ENCODE results near the gene APOA4.

APOA4 gene

GRCh38 chr11:116844722-116845121 lies 21.6 kb upstream of the APOA4 start:
- DNase-seq (no peak), ATAC-seq (ENCODE audit: insufficient read depth, low read depth) (no peak)
- no peak overlapping the region for H3K9ac ChIP-seq (ENCODE audit: low read depth, low read length)
- H4K20me1 ChIP-seq (ENCODE audit: insufficient read depth, low read length) = no peaks in the 10 kb centered on the region
- H3K79me2 ChIP-seq (ENCODE audit: insufficient read depth, low read length) = no peaks in the 10 kb centered on the region
- no peaks in the 10 kb centered on the region for H3K27me3 ChIP-seq (ENCODE audit: insufficient read depth, low read length, poor library complexity)
- peaks cover 49% of the 10 kb centered on the region for H3K36me3 ChIP-seq (ENCODE audit: insufficient read depth, low read length)
- no peak overlapping the region for H3K4me2 ChIP-seq (ENCODE audit: insufficient read depth, low read length)
- TF ChIP-seq EZH2 (IDR thresholded peaks at IDR 0.05; ENCODE audit: borderline replicate concordance, low read depth, low read length, severe bottlenecking) = no peak
- TF ChIP-seq, protein P1, sequence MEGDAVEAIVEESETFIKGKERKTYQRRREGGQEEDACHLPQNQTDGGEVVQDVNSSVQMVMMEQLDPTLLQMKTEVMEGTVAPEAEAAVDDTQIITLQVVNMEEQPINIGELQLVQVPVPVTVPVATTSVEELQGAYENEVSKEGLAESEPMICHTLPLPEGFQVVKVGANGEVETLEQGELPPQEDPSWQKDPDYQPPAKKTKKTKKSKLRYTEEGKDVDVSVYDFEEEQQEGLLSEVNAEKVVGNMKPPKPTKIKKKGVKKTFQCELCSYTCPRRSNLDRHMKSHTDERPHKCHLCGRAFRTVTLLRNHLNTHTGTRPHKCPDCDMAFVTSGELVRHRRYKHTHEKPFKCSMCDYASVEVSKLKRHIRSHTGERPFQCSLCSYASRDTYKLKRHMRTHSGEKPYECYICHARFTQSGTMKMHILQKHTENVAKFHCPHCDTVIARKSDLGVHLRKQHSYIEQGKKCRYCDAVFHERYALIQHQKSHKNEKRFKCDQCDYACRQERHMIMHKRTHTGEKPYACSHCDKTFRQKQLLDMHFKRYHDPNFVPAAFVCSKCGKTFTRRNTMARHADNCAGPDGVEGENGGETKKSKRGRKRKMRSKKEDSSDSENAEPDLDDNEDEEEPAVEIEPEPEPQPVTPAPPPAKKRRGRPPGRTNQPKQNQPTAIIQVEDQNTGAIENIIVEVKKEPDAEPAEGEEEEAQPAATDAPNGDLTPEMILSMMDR (IDR thresholded peaks at IDR 0.05; ENCODE audit: borderline replicate concordance, extremely low read depth, low read length, poor library complexity, severe bottlenecking) = no peak
- H3K4me1 ChIP-seq (ENCODE audit: insufficient read depth, low read length) = peaks cover 3% of the 10 kb centered on the region; the same call in 1 of the 2 replicates
- H3K4me3 ChIP-seq (ENCODE audit: low read depth in 1 of 2, low read length in 2 of 2) = no peak overlapping the region
- H2AFZ ChIP-seq (ENCODE audit: low read depth, low read length) = no peak overlapping the region
- no peaks in the 10 kb centered on the region for H3K9me3 ChIP-seq (ENCODE audit: insufficient read depth, low read length, severe bottlenecking)
- H3K27ac ChIP-seq (ENCODE audit: low read length) = no peak overlapping the region

GRCh38 chr11:116843661-116844060 lies 20.6 kb upstream of the APOA4 start:
- Histone ChIP-seq H3K36me3 (ENCODE audit: insufficient read depth, low read length) (peaks cover 40% of the 10 kb centered on the region), H3K9me3 (ENCODE audit: insufficient read depth, low read length, severe bottlenecking) (no peaks in the 10 kb centered on the region), H3K79me2 (ENCODE audit: insufficient read depth, low read length) (no peaks in the 10 kb centered on the region), H2AFZ (ENCODE audit: low read depth, low read length) (no peak overlapping the region), H3K27ac (ENCODE audit: low read length) (no peak overlapping the region), H3K4me3 (ENCODE audit: low read depth in 1 of 2, low read length in 2 of 2) (no peak overlapping the region), H3K4me2 (ENCODE audit: insufficient read depth, low read length) (no peak overlapping the region), H3K27me3 (ENCODE audit: insufficient read depth, low read length, poor library complexity) (no peaks in the 10 kb centered on the region), H4K20me1 (ENCODE audit: insufficient read depth, low read length) (no peaks in the 10 kb centered on the region), H3K4me1 (ENCODE audit: insufficient read depth, low read length) (no peaks in the 10 kb centered on the region), H3K9ac (ENCODE audit: low read depth, low read length) (no peak overlapping the region)
- DNase-seq (no peak), ATAC-seq (ENCODE audit: insufficient read depth, low read depth) (no peak)
- TF ChIP-seq, protein P1 (IDR thresholded peaks at IDR 0.05; ENCODE audit: borderline replicate concordance, extremely low read depth, low read length, poor library complexity, severe bottlenecking) = no peak
- no peak for TF ChIP-seq EZH2 (IDR thresholded peaks at IDR 0.05; ENCODE audit: borderline replicate concordance, low read depth, low read length, severe bottlenecking)

DNA sequence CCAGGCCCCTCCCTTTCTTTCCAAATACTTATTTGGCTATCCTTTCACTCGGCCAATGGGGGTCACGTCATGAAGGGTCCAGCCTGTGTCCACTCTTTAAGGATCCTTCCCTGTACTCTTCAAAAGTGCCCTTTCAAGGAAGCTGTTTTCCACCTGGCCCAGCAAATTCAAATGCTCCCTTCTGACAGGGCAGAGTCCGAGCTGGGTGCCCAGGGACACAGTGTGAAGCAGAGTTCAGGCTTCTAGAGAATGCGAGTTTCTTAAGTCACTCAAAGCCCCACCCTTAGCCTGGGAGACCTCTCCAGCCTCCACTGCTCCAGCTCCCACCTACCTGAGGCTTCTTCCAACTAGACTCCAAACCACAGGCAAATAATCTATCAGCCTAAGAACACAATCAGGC lies 19.8 kb upstream of the APOA4 start:
- TF ChIP-seq EZH2 (IDR thresholded peaks at IDR 0.05; ENCODE audit: borderline replicate concordance, low read depth, low read length, severe bottlenecking) = no peak
- TF ChIP-seq, protein P1 (IDR thresholded peaks at IDR 0.05; ENCODE audit: borderline replicate concordance, extremely low read depth, low read length, poor library complexity, severe bottlenecking) = no peak
- no peaks in the 10 kb centered on the region for H3K9me3 ChIP-seq (ENCODE audit: insufficient read depth, low read length, severe bottlenecking)
- H4K20me1 ChIP-seq (ENCODE audit: insufficient read depth, low read length) = no peaks in the 10 kb centered on the region
- H3K4me2 ChIP-seq (ENCODE audit: insufficient read depth, low read length) = no peak overlapping the region
- no peak overlapping the region for H3K27ac ChIP-seq (ENCODE audit: low read length)
- H3K27me3 ChIP-seq (ENCODE audit: insufficient read depth, low read length, poor library complexity) = no peaks in the 10 kb centered on the region
- no peaks in the 10 kb centered on the region for H3K4me1 ChIP-seq (ENCODE audit: insufficient read depth, low read length)
- H3K4me3 ChIP-seq (ENCODE audit: low read depth in 1 of 2, low read length in 2 of 2) = no peak overlapping the region
- H3K79me2 ChIP-seq (ENCODE audit: insufficient read depth, low read length) = no peaks in the 10 kb centered on the region
- H3K36me3 ChIP-seq (ENCODE audit: insufficient read depth, low read length) = peaks cover 39% of the 10 kb centered on the region
- DNase-seq = no peak
- no peak overlapping the region for H3K9ac ChIP-seq (ENCODE audit: low read depth, low read length)
- no peak for ATAC-seq (ENCODE audit: insufficient read depth, low read depth)
- H2AFZ ChIP-seq (ENCODE audit: low read depth, low read length) = no peak overlapping the region

DNA sequence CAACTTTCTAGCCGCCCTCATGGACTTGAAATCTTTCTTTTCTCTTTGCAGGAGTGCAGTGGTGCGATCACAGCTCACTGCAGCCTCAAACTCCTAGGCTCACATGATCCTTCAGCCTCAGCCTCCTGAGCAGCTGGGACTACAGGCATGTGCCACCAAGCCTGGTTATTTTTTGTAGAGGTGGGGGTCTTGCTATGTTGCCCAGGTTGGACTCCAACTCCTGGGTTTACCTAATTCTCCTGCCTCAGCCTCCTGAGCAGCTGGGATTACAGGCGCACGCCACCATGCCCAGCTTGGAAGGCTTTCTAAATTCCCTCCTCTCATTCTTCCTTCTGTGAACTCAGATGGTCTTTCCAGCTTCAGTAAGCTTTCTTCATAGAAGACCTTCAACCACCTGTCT lies 19.0 kb upstream of the APOA4 start:
- Histone ChIP-seq H3K27ac (ENCODE audit: low read length) (no peak overlapping the region), H3K4me3 (ENCODE audit: low read depth in 1 of 2, low read length in 2 of 2) (no peak overlapping the region), H3K27me3 (ENCODE audit: insufficient read depth, low read length, poor library complexity) (no peaks in the 10 kb centered on the region), H3K4me2 (ENCODE audit: insufficient read depth, low read length) (no peak overlapping the region), H3K36me3 (ENCODE audit: insufficient read depth, low read length) (peaks cover 32% of the 10 kb centered on the region), H3K9ac (ENCODE audit: low read depth, low read length) (no peak overlapping the region), H4K20me1 (ENCODE audit: insufficient read depth, low read length) (no peaks in the 10 kb centered on the region), H3K4me1 (ENCODE audit: insufficient read depth, low read length) (no peaks in the 10 kb centered on the region), H2AFZ (ENCODE audit: low read depth, low read length) (no peak overlapping the region), H3K79me2 (ENCODE audit: insufficient read depth, low read length) (no peaks in the 10 kb centered on the region), H3K9me3 (ENCODE audit: insufficient read depth, low read length, severe bottlenecking) (no peaks in the 10 kb centered on the region)
- TF ChIP-seq, protein P1 (IDR thresholded peaks at IDR 0.05; ENCODE audit: borderline replicate concordance, extremely low read depth, low read length, poor library complexity, severe bottlenecking) = no peak
- no peak for TF ChIP-seq EZH2 (IDR thresholded peaks at IDR 0.05; ENCODE audit: borderline replicate concordance, low read depth, low read length, severe bottlenecking)
- DNase-seq = no peak
- no peak for ATAC-seq (ENCODE audit: insufficient read depth, low read depth)

Measured in DND-41 (cell line).